Activated T-cell treated with anti-CD3 and anti-CD28 coated beads, Interleukin-2, amount 50 U/mL, for 72 hours (primary cell): Measurements from ENCODE around the gene KANTR. TPM values are rescaled to one million over a fixed set of nuclear protein-coding genes. Genes with fewer than 3 reads are reported as not detected.

Experiments used
- ATAC-seq, 2 donors: fragments of 150-1000 bp; cut with Tn5 transposase; replicated peaks in 1 of 2; 2 replicates each; pipeline ENCODE4 v1.10.0; 2021; ENCODE audit warnings: moderate library complexity in 2 of 2, mild to moderate bottlenecking in 1 of 2
- DNase-seq, 2 donors: peaks; one replicate each; pipeline ENCODE4 v3.0.0; 2021 to 2022; ENCODE audit warnings: mixed read lengths in 1 of 2
- H3K27ac Mint-ChIP-seq: one replicate; pipeline ENCODE4 v1.8.0; 2022; ENCODE audit warnings: mild to moderate bottlenecking, moderate library complexity, mixed read lengths
- H3K27me3 Mint-ChIP-seq: one replicate; pipeline ENCODE4 v1.8.0; 2022; ENCODE audit warnings: low read depth, mixed read lengths
- H3K36me3 Mint-ChIP-seq, 2 donors: one replicate each; pipeline ENCODE4 v1.8.0; 2022; ENCODE audit warnings: mixed read lengths in 2 of 2, mild to moderate bottlenecking in 1 of 2; ENCODE audit not compliant: insufficient read depth in 2 of 2
- H3K4me1 Mint-ChIP-seq: one replicate; pipeline ENCODE4 v1.8.0; 2022; ENCODE audit warnings: low read depth, mixed read lengths
- H3K4me3 Mint-ChIP-seq, 2 donors: one replicate each; pipeline ENCODE4 v1.8.0; 2022; ENCODE audit warnings: mild to moderate bottlenecking in 2 of 2, mixed read lengths in 2 of 2, moderate library complexity in 2 of 2
- H3K9me3 Mint-ChIP-seq, 2 donors: one replicate each; pipeline ENCODE4 v1.8.0; 2022; ENCODE audit warnings: mixed read lengths in 2 of 2
- total RNA-seq, 2 donors: library from RNA; stranded (reverse); gene quantifications; one replicate each; pipeline ENCODE4 v1.2.3, GENCODE V29; 2022

Gene KANTR
- total RNA-seq, result 10 to 100 TPM; 10.8 to 11.4 TPM

GRCh38 chrX:53093748-53094581 lies at the start of gene KANTR:
Gene KANTR, plus strand, starts transcription at chrX:53094142. Its CDS starts 30,131 bp downstream, at chrX:53124273.
- ATAC-seq, result peak; percentile 83 to 84
- Mint-ChIP-seq H3K27me3 (peaks cover 16% of the 10 kb centered on the region), H3K4me1 (peaks cover 22% of the 10 kb centered on the region), H3K36me3 (no peaks in the 10 kb centered on the region), H3K27ac (peak within 1 kb of the TSS; percentile 92), H3K9me3 (no peaks in the 10 kb centered on the region), H3K4me3 (peak within 1 kb of the TSS; percentile 86 to 98)
- peak; percentile 79 to 85 for DNase-seq

GRCh38 chrX:53044995-53045394 lies 48.9 kb upstream of the KANTR start:
- Mint-ChIP-seq H3K9me3 (no peaks in the 10 kb centered on the region), H3K27me3 (peaks cover 31% of the 10 kb centered on the region), H3K4me3 (no peak overlapping the region), H3K36me3 (no peaks in the 10 kb centered on the region), H3K27ac (no peak overlapping the region), H3K4me1 (no peaks in the 10 kb centered on the region)
- DNase-seq (no peak), ATAC-seq (no peak)

- Mint-ChIP-seq H3K27ac (no peak overlapping the region), H3K36me3 (no peaks in the 10 kb centered on the region), H3K27me3 (peaks cover 31% of the 10 kb centered on the region), H3K4me3 (no peak overlapping the region), H3K9me3 (no peaks in the 10 kb centered on the region), H3K4me1 (no peaks in the 10 kb centered on the region)
- DNase-seq (no peak), ATAC-seq (no peak)
These were observed 46.7 kb upstream of the KANTR start for GRCh38 chrX:53047228-53047627.

- no peaks in the 10 kb centered on the region for H3K9me3 Mint-ChIP-seq
- peaks cover 29% of the 10 kb centered on the region for H3K27me3 Mint-ChIP-seq
- DNase-seq, result no peak
- no peaks in the 10 kb centered on the region for H3K4me1 Mint-ChIP-seq
- H3K4me3 Mint-ChIP-seq, result peak within 1 kb of the TSS; percentile 25 to 52
- no peaks in the 10 kb centered on the region for H3K36me3 Mint-ChIP-seq
- peak in 1 of 2 donors; percentile 43 for ATAC-seq
- no peak within 1 kb of the TSS for H3K27ac Mint-ChIP-seq
These were observed 45.5 kb upstream of the KANTR start, which contains the start of gene GPR173 for GRCh38 chrX:53048169-53049126. Gene GPR173, plus strand, starts transcription at chrX:53048789. Its CDS starts 27,833 bp downstream, at chrX:53076622.

GRCh38 chrX:53049127-53049517 lies 44.8 kb upstream of the KANTR start:
- H3K9me3 Mint-ChIP-seq, result no peaks in the 10 kb centered on the region
- no peak for DNase-seq
- no peak overlapping the region for H3K27ac Mint-ChIP-seq
- H3K27me3 Mint-ChIP-seq, result peaks cover 23% of the 10 kb centered on the region
- ATAC-seq, result no peak
- H3K4me1 Mint-ChIP-seq, result no peaks in the 10 kb centered on the region
- H3K4me3 Mint-ChIP-seq, result peak overlapping the region; percentile 14 to 52
- no peaks in the 10 kb centered on the region for H3K36me3 Mint-ChIP-seq

GRCh38 chrX:53050841-53051240 lies 43.1 kb upstream of the KANTR start:
- no peaks in the 10 kb centered on the region for H3K4me1 Mint-ChIP-seq
- no peak overlapping the region for H3K27ac Mint-ChIP-seq
- ATAC-seq (no peak), DNase-seq (no peak)
- H3K27me3 Mint-ChIP-seq, result peaks cover 11% of the 10 kb centered on the region
- no peaks in the 10 kb centered on the region for H3K36me3 Mint-ChIP-seq
- H3K4me3 Mint-ChIP-seq, result no peak overlapping the region
- H3K9me3 Mint-ChIP-seq, result no peaks in the 10 kb centered on the region

- Mint-ChIP-seq H3K27ac (no peak overlapping the region), H3K9me3 (no peaks in the 10 kb centered on the region), H3K4me3 (no peak overlapping the region), H3K27me3 (no peaks in the 10 kb centered on the region), H3K36me3 (no peaks in the 10 kb centered on the region), H3K4me1 (no peaks in the 10 kb centered on the region)
- DNase-seq (no peak), ATAC-seq (no peak)
These were observed 38.6 kb upstream of the KANTR start for GRCh38 chrX:53055244-53055849.

- no peak overlapping the region for H3K27ac Mint-ChIP-seq
- no peak overlapping the region for H3K4me3 Mint-ChIP-seq
- DNase-seq (no peak), ATAC-seq (peak; percentile 25 to 60)
- no peaks in the 10 kb centered on the region for H3K9me3 Mint-ChIP-seq
- H3K4me1 Mint-ChIP-seq, result no peaks in the 10 kb centered on the region
- no peaks in the 10 kb centered on the region for H3K36me3 Mint-ChIP-seq
- peaks cover under 1% of the 10 kb centered on the region for H3K27me3 Mint-ChIP-seq
These were observed 37.6 kb upstream of the KANTR start for GRCh38 chrX:53056292-53056691.

- DNase-seq, result no peak
- ATAC-seq, result no peak
- Mint-ChIP-seq H3K36me3 (no peaks in the 10 kb centered on the region), H3K4me3 (no peak overlapping the region), H3K27ac (no peak overlapping the region), H3K9me3 (no peaks in the 10 kb centered on the region), H3K4me1 (no peaks in the 10 kb centered on the region), H3K27me3 (peaks cover 23% of the 10 kb centered on the region)
These were observed 28.8 kb upstream of the KANTR start for GRCh38 chrX:53065104-53065503.

- H3K27me3 Mint-ChIP-seq, result peaks cover 24% of the 10 kb centered on the region
- H3K9me3 Mint-ChIP-seq, result no peaks in the 10 kb centered on the region
- no peak for DNase-seq
- no peaks in the 10 kb centered on the region for H3K36me3 Mint-ChIP-seq
- ATAC-seq, result no peak
- no peak overlapping the region for H3K4me3 Mint-ChIP-seq
- H3K4me1 Mint-ChIP-seq, result peaks cover 22% of the 10 kb centered on the region
- H3K27ac Mint-ChIP-seq, result no peak overlapping the region
These were observed 22.9 kb upstream of the KANTR start for GRCh38 chrX:53071064-53071463.

- no peaks in the 10 kb centered on the region for H3K36me3 Mint-ChIP-seq
These were observed 22.1 kb upstream of the KANTR start for GRCh38 chrX:53071604-53072417.

GRCh38 chrX:53072418-53073114 lies 21.4 kb upstream of the KANTR start:
- Mint-ChIP-seq H3K9me3 (no peaks in the 10 kb centered on the region), H3K4me3 (peak overlapping the region; percentile 84), H3K36me3 (no peaks in the 10 kb centered on the region), H3K27ac (peak overlapping the region; percentile 41), H3K4me1 (peaks cover 22% of the 10 kb centered on the region), H3K27me3 (peaks cover 17% of the 10 kb centered on the region)
- DNase-seq, result no peak
- ATAC-seq, result peak in 1 of 2 donors; percentile 7

More at GRCh38 chrX:53071604-53072417, 22.1 kb upstream of the KANTR start:
- ATAC-seq, result peak; percentile 81 to 90
- H3K4me3 Mint-ChIP-seq, result peak overlapping the region; percentile 84
- peaks cover 24% of the 10 kb centered on the region for H3K27me3 Mint-ChIP-seq
- peak; percentile 65 to 73 for DNase-seq
- peak overlapping the region; percentile 41 for H3K27ac Mint-ChIP-seq
- H3K4me1 Mint-ChIP-seq, result peaks cover 22% of the 10 kb centered on the region
- H3K9me3 Mint-ChIP-seq, result no peaks in the 10 kb centered on the region
